Measurements from ENCODE around the gene HINT2.
A peak's percentile ranks its signal among the peaks of the same experiment; 100 is the strongest.

The HINT2 gene

GRCh38 chr9:35840881-35841644 is 26.2 kb upstream of the HINT2 start:
- DNase-seq = no peak

GRCh38 chr9:35839926-35840325 is 25.1 kb upstream of the HINT2 start:
- no peak for DNase-seq

- DNase-seq = no peak
Measured at GRCh38 chr9:35836595-35836994, 21.8 kb upstream of the HINT2 start.

GRCh38 chr9:35835766-35836165 is 20.9 kb upstream of the HINT2 start:
- DNase-seq = no peak

GRCh38 chr9:35835216-35835632 is 20.4 kb upstream of the HINT2 start:
- DNase-seq = no peak

- no peak for DNase-seq
Measured at GRCh38 chr9:35834260-35835215, 19.7 kb upstream of the HINT2 start.

GRCh38 chr9:35832814-35833213 is 18.0 kb upstream of the HINT2 start:
- DNase-seq = no peak

GRCh38 chr9:35831040-35831439 is 16.2 kb upstream of the HINT2 start:
- no peak for DNase-seq

GRCh38 chr9:35829764-35830096 is 14.9 kb upstream of the HINT2 start:
- DNase-seq = no peak

GRCh38 chr9:35829084-35829763 is 14.4 kb upstream of the HINT2 start, which contains the start of gene TMEM8B:
Gene TMEM8B (plus strand): TSS chr9:35829228. CDS start chr9:35829448, 220 bp downstream.
- DNase-seq = peak; percentile 87

GRCh38 chr9:35828716-35829083 is 13.9 kb upstream of the HINT2 start, which contains the start of gene FAM221B:
Gene FAM221B (minus strand): TSS chr9:35828732. CDS start chr9:35826161, 2,571 bp downstream.
- DNase-seq = peak; percentile 45

GRCh38 chr9:35827486-35827885 is 12.6 kb upstream of the HINT2 start:
- DNase-seq = no peak

- peak; percentile 16 for DNase-seq
Measured at GRCh38 chr9:35826071-35826701, 11.3 kb upstream of the HINT2 start.

GRCh38 chr9:35822926-35823325 is 8.1 kb upstream of the HINT2 start:
- DNase-seq = no peak

- no peak for DNase-seq
Measured at GRCh38 chr9:35820076-35820475, 5.2 kb upstream of the HINT2 start.

- no peak for DNase-seq
Measured at GRCh38 chr9:35818341-35818740, 3.5 kb upstream of the HINT2 start.

GRCh38 chr9:35816708-35817107 is 1.9 kb upstream of the HINT2 start:
- DNase-seq = no peak

- no peak for DNase-seq
Measured at GRCh38 chr9:35814106-35814840, 569 bp downstream of the HINT2 start.

GRCh38 chr9:35813434-35814105 is 1.3 kb downstream of the HINT2 start:
- no peak for DNase-seq

GRCh38 chr9:35812025-35812602 is 2.7 kb downstream of the HINT2 start, which contains the start of gene SPAG8:
Gene SPAG8 (minus strand): TSS chr9:35812262. CDS start chr9:35812147, 115 bp downstream.
- DNase-seq = peak; percentile 91

Data from NCI-H748 treated with DMSO at 0.1 percent for 48 hours (cell line).